Endothelial cell of umbilical vein (primary cell): ENCODE results near the gene GPR83. TPM values are rescaled to one million over a fixed set of nuclear protein-coding genes. Genes with fewer than 3 reads are reported as not detected.

Experiments used
- BruUV-seq: library from RNA; stranded (reverse); fragments of 400-500 nt; replicated peaks from 2 replicates; lab custom pipeline; 2021; lab: Mats Ljungman, UMichigan
- CTCF ChIA-PET: fragments of 300-600, 350-600 bp; sonication (Branson Sonifier 250); formaldehyde crosslinking; loops from one replicate; lab custom pipeline; 2021; ENCODE audit warnings: antibody characterized with exemption, inconsistent platforms; lab: Charles Lee
- POLR2A ChIA-PET: fragments of 300-600, 350-600 bp; sonication (Branson Sonifier 250); formaldehyde crosslinking; loops from one replicate; lab custom pipeline; 2021; ENCODE audit warnings: antibody characterized with exemption, inconsistent platforms; lab: Charles Lee
- DNase-seq: peaks from one replicate; pipeline ENCODE4 v3.0.0-alpha.2; 2011; ENCODE audit warnings: low read depth, low spot score
- FAIRE-seq: peaks from 2 replicates; lab custom pipeline; 2011; peaks lifted over from hg19 to GRCh38; lab: Jason Lieb, UNC
- H2AFZ ChIP-seq: 2 replicates; pipeline ENCODE4 v1.6.0; 2012; ENCODE audit warnings: low read depth, low read length, control low read depth, inconsistent platforms
- H3K27ac ChIP-seq: 2 replicates; pipeline ENCODE4 v1.5.1; 2011; ENCODE audit warnings: low read depth, mild to moderate bottlenecking, control low read depth, low read length, moderate library complexity; ENCODE audit not compliant: insufficient read depth
- H3K27me3 ChIP-seq, 2 experiments: 2 replicates each; pipeline versions ENCODE4 v1.6.0 to v1.6.1; 2011; ENCODE audit warnings: low read length in 2 of 2, mixed read lengths in 1 of 2; ENCODE audit not compliant: control insufficient read depth in 2 of 2, insufficient read depth in 2 of 2
- H3K36me3 ChIP-seq, 2 experiments: 2 replicates in 1 of 2; 3 replicates in 1 of 2; pipeline ENCODE4 v1.5.1; 2011; ENCODE audit warnings: low read length in 2 of 2, mild to moderate bottlenecking in 1 of 2, moderate library complexity in 1 of 2; ENCODE audit not compliant: control insufficient read depth in 2 of 2, insufficient read depth in 2 of 2; ENCODE audit errors: extremely low read depth in 1 of 2
- H3K4me1 ChIP-seq: 3 replicates; pipeline ENCODE4 v1.5.1; 2011; ENCODE audit warnings: mild to moderate bottlenecking, low read length; ENCODE audit not compliant: control insufficient read depth, insufficient read depth; ENCODE audit errors: extremely low read depth
- H3K4me2 ChIP-seq: 2 replicates; pipeline ENCODE4 v1.6.1; 2011; ENCODE audit warnings: low read length, control low read depth, mixed read lengths; ENCODE audit not compliant: insufficient read depth
- H3K4me3 ChIP-seq, 3 experiments: fragments of 200-600 bp in 1 of 3; sonication (generic), shearing (Covaris generic) in 1 of 3; replicated peaks in 1 of 3; 2 replicates each; pipeline ENCODE4 v1.5.1; 2011 to 2016; ENCODE audit warnings: control low read depth in 3 of 3, low read length in 3 of 3, mild to moderate bottlenecking in 2 of 3, inconsistent platforms in 1 of 3, low read depth in 1 of 3, moderate library complexity in 1 of 3; ENCODE audit not compliant: insufficient read depth in 1 of 3
- H3K79me2 ChIP-seq: 2 replicates; pipeline ENCODE4 v1.6.0; 2012; ENCODE audit warnings: low read length, inconsistent platforms; ENCODE audit not compliant: control insufficient read depth, insufficient read depth
- H3K9ac ChIP-seq: replicated peaks from 2 replicates; pipeline ENCODE3; 2011; ENCODE audit warnings: low read length, control low read depth; ENCODE audit not compliant: insufficient read depth; ENCODE audit errors: extremely low read depth
- H3K9me1 ChIP-seq: replicated peaks from 3 replicates; pipeline ENCODE4 v1.6.0; 2011; ENCODE audit warnings: mild to moderate bottlenecking, low read length; ENCODE audit not compliant: control insufficient read depth, insufficient read depth; ENCODE audit errors: extremely low read depth
- H3K9me3 ChIP-seq: replicated peaks from 2 replicates; pipeline ENCODE4 v1.5.1; 2012; ENCODE audit warnings: low read length, inconsistent platforms; ENCODE audit not compliant: control insufficient read depth, insufficient read depth
- H4K20me1 ChIP-seq: replicated peaks from 2 replicates; pipeline ENCODE3; 2011; ENCODE audit warnings: mild to moderate bottlenecking, low read length; ENCODE audit not compliant: control insufficient read depth, insufficient read depth; ENCODE audit errors: extremely low read depth
- EZH2 ChIP-seq: IDR thresholded peaks from 2 replicates; pipeline ENCODE4 v1.6.1; 2012; ENCODE audit warnings: borderline replicate concordance, low read depth, mild to moderate bottlenecking, moderate library complexity, low read length, inconsistent platforms; ENCODE audit not compliant: severe bottlenecking
- FOS ChIP-seq: IDR thresholded peaks from 2 replicates; pipeline ENCODE4 v1.6.1; 2011; ENCODE audit warnings: mild to moderate bottlenecking, low read length, moderate library complexity, borderline replicate concordance; ENCODE audit not compliant: insufficient read depth
- GATA2 ChIP-seq: IDR thresholded peaks from 2 replicates; pipeline ENCODE4 v1.7.0; 2011; ENCODE audit warnings: low read depth, mild to moderate bottlenecking, moderate library complexity, mixed read lengths, low read length; ENCODE audit not compliant: insufficient read length, insufficient read depth
- JUN ChIP-seq: IDR thresholded peaks from 2 replicates; pipeline ENCODE4 v1.6.1; 2011; ENCODE audit warnings: borderline replicate concordance, low read depth; ENCODE audit not compliant: insufficient read length, insufficient read depth
- MYC ChIP-seq: IDR thresholded peaks from one replicate; pipeline ENCODE4 v1.6.1; 2011; ENCODE audit warnings: mild to moderate bottlenecking, low read depth, low read length
- POLR2A ChIP-seq: IDR thresholded peaks from 2 replicates; pipeline ENCODE4 v1.6.1; 2012; ENCODE audit warnings: low read depth, mild to moderate bottlenecking, control low read depth, low read length
- POLR2AphosphoS5 ChIP-seq: IDR thresholded peaks from 2 replicates; pipeline ENCODE4 v1.6.1; 2012; ENCODE audit warnings: low read depth, mild to moderate bottlenecking, control low read depth, low read length, moderate library complexity; ENCODE audit not compliant: insufficient read depth
- dilution Hi-C: fragments of 300-500 bp; cut with MboI; formaldehyde crosslinking; loops from one replicate; pipeline ENCODE4 v1.15.0; 2019; ENCODE audit warnings: low sequenced_read_pairs; ENCODE audit not compliant: extremely low pct_ligation_motif_present
- intact Hi-C: fragments of 100-400 bp; cut with micrococcal nuclease; formaldehyde crosslinking; loops from one replicate; pipeline ENCODE4 v1.10.0; 2022
- polyA plus RNA-seq, 4 experiments: library from polyadenylated mRNA; depleted of rRNA in 3 of 4; stranded (reverse) in 3 of 4; unstranded in 1 of 4; fragments of >200 nt; gene quantifications; 2 replicates each; pipeline versions ENCODE4 v1.2.1 to v1.2.3, GENCODE V29; 2011 to 2012; ENCODE audit warnings: missing spikeins in 1 of 4
- total RNA-seq: library from RNA; stranded (reverse); gene quantifications from 2 replicates; pipeline ENCODE4 v1.2.3, GENCODE V29; 2021
- TF ChIP-seq, protein P1 (sequence below), 2 donors: IDR thresholded peaks; 1 replicate in 1 of 2; 2 replicates in 1 of 2; pipeline ENCODE4 v1.5.1; 2011; ENCODE audit warnings: low read length in 2 of 2, mild to moderate bottlenecking in 2 of 2, moderate library complexity in 2 of 2, control low read depth in 1 of 2, inconsistent platforms in 1 of 2, low read depth in 1 of 2; ENCODE audit not compliant: insufficient read depth in 1 of 2; ENCODE audit errors: extremely low read depth in 1 of 2
- TF ChIP-seq, protein P2 (sequence below): IDR thresholded peaks from 2 replicates; pipeline ENCODE4 v1.6.1; 2011; ENCODE audit not compliant: insufficient read depth, insufficient read length

The GPR83 gene
- total and polyA plus RNA-seq, 2 donors (not counting 3 experiments of a cell fraction or from before 2014, with no cell fraction given), result 0.07 TPM; not detected in 1

DNA sequence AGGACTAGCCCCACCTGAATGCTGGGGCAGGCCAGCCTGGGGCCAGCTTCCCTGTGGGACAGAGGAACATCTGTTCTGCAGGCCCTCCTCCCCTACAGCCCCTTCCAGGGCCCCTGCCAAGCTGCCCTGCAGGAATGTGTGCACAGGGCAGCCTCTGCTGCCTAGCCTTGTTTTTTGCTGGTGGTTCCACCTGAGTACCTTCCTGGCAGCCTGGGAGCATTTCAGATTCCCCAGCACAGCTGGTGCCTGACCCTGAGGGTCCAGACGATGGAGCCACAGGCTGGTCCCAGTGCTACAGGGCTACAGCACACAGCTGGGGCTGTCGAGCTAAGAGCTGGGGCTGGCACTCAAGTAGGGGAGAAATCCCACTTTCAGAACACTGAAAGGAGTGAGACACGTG, 22.3 kb upstream of the GPR83 start:
- Histone ChIP-seq H2AFZ (no peak overlapping the region), H3K79me2 (no peaks in the 10 kb centered on the region), H3K27ac (no peak overlapping the region), H4K20me1 (no peaks in the 10 kb centered on the region), H3K4me1 (no peaks in the 10 kb centered on the region), H3K36me3 (no peaks in the 10 kb centered on the region), H3K4me3 (no peak overlapping the region), H3K9ac (no peak overlapping the region), H3K27me3 (no peaks in the 10 kb centered on the region), H3K4me2 (no peak overlapping the region), H3K9me1 (no peaks in the 10 kb centered on the region), H3K9me3 (no peaks in the 10 kb centered on the region)
- FAIRE-seq (no peak), DNase-seq (no peak)
- ChIA-PET CTCF (interaction anchor here (0.8 to 1.3 kb wide), 2 partner anchors 10 to 501 kb away, joined by 3 to 4 read pairs; no protein-coding TSS in a partner anchor), POLR2A (no interaction called here)
- intact Hi-C loops (no loop called here), dilution Hi-C loops (no loop called here)
- BruUV-seq, result no TSS peak
- TF ChIP-seq POLR2AphosphoS5 (no peak), MYC (no peak), EZH2 (no peak), POLR2A (no peak), FOS (no peak), GATA2 (no peak), JUN (no peak)
- TF ChIP-seq, protein P1, sequence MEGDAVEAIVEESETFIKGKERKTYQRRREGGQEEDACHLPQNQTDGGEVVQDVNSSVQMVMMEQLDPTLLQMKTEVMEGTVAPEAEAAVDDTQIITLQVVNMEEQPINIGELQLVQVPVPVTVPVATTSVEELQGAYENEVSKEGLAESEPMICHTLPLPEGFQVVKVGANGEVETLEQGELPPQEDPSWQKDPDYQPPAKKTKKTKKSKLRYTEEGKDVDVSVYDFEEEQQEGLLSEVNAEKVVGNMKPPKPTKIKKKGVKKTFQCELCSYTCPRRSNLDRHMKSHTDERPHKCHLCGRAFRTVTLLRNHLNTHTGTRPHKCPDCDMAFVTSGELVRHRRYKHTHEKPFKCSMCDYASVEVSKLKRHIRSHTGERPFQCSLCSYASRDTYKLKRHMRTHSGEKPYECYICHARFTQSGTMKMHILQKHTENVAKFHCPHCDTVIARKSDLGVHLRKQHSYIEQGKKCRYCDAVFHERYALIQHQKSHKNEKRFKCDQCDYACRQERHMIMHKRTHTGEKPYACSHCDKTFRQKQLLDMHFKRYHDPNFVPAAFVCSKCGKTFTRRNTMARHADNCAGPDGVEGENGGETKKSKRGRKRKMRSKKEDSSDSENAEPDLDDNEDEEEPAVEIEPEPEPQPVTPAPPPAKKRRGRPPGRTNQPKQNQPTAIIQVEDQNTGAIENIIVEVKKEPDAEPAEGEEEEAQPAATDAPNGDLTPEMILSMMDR (IDR thresholded peaks at IDR 0.05; ENCODE audit: extremely low read depth in 1 of 2, insufficient read depth in 1 of 2, low read depth in 1 of 2, low read length in 2 of 2), result no peak
- TF ChIP-seq, protein P2, sequence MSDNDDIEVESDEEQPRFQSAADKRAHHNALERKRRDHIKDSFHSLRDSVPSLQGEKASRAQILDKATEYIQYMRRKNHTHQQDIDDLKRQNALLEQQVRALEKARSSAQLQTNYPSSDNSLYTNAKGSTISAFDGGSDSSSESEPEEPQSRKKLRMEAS, result no peak
